Measurements from ENCODE around the gene RPTN.
"Not testable (repeated sequence)": the region's sequence is repeated elsewhere in the genome, so short reads cannot be mapped to it uniquely, and the experiment has no call there.

Gene RPTN

DNA sequence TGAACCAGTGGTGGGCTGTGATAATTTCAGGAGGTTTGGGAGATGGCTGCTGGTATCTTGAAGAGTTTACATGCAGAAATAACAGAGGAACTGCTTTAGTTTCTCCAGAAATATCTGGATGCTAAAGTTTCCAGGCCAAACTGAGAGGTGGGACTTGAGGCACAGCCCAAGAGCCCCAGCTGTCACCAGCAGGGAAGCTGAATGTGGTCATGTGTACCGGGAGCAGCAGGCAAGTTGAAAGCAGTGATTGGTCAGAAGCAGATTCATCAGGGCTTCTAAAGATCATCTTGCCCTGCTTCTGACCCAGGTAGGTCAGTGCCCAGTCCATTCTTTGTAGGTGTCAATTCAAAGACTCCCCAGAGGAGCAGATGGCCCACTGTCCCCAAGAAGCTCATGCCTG lies 7.9 kb upstream of the RPTN start:
- DNase-seq (ENCODE audit: low read depth, low spot score) = no peak
- H3K4me3 ChIP-seq (ENCODE audit: low read length) = no peak overlapping the region

DNA sequence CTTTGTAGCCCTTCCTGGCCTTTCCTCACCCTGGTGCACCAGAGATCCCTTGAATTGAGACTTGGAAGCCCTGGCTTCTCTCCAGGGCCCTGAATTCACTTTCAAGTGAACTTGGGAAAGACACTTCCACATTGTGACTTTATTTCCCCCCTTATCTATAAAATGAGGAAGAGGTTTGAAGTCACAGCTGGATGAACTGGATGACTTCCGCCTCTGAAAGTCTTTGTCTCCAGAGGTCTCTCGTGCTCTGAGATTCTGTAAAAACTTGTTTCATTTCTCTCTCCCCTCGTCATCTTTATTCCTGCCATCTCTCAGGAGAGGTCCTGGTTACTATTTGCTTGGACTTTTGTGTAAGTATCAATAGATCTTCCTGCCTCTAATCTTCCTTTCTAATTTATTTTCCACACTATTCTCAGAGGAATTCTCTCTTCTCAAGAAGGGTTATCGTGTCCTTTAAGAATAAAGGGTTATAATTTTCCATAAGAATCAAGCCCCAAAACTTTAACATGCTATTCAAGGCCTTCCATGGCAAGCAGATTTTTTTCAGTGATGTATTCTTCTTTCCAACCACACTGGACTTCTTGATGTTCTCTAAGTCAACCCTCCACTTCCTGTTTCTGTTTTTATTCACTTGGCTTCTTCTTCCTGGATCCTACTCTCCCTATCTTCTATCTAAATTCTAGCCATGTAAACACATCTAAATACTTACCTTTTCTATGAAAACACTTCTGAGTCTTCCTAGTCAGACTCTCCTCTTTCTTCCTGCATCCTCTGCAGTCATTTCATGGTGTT lies 6.5 kb upstream of the RPTN start:
- DNase-seq (ENCODE audit: low read depth, low spot score) = peak; percentile 25

DNA sequence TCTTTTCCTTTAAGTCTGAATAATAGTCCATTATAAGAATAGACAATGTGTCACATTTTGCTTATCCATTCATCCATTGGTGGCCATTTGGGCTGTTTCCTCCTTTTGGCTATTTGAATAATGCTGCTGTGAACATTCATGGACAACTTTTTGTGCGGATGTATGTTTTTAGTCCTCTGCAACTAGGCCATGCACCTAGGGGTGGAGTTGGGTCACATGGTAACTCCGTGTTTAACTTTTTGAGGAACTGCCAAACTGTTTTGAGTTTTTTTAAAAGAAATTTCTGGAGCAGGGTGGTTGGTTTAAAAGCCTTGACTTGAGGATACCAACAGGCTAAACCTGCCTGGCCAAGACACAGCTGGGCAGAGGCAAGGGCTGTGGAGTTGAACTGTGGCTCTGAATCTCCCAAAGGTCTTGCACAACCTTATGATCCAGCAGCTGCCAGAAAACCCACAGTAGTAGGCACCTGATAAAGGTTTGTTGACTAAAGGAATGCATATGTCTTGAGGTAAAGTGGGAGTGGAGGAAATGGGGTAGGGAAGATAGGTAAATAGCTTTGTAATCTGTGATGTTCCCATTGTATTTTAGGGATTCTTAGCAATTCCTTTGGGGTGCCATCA lies 5.6 kb upstream of the RPTN start:
- DNase-seq (ENCODE audit: low read depth, low spot score) = no peak
- no peak overlapping the region for H3K4me3 ChIP-seq (ENCODE audit: low read length)

More for the DNA sequence above, 6.5 kb upstream of the RPTN start:
- H3K4me3 ChIP-seq (ENCODE audit: low read length) = no peak overlapping the region

DNA sequence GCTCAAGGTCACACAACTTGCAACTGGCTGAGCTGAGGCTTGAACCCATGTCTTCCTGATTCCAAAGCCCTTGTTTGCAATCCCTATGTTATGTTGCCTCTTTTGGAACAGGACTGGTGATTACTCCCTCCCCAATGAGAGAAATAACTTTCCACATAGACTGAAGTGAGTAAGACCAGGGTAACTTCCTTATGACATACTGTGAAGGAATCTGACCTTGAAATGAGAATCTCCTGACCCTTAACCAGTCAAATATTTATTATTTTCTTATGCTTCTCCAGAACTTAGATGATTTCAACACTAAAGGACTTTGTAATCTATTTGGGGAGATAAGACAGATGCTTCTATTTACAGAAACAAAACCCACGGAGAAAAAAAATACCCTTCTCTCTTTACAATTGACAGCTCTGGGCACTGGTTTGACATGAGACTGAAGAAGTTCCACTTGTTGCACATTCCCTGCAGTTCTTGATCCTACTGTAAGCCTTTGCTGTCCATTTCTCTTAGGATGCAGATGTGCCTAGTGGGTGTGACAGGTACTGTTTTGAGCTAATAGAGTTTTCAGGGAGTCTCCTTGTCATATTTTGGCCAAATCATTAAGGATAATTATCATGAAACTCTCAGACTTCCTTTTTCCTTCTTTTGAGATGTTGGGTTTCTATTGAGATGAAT lies 3.9 kb upstream of the RPTN start:
- no peak for DNase-seq (ENCODE audit: low read depth, low spot score)
- H3K4me3 ChIP-seq (ENCODE audit: low read length) = no peak overlapping the region

DNA sequence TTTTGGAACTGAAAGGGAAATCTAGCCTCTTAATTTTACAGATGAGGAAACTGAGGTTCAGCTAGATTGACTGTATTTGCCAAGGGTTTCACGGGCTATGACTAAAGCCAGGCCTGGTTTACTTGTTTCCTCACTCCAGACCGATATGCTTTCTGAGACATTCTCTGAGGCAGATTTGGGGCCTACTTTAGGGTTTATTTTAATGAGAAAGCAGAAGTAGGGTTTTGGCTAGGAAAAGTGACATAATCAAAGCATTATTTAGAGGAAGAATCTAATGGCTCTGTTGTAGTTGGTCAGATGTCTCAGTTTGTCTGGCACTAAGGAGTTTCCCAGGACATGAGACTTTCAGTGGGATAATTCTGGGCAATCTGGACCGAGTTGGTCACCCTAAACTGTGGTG lies 1.5 kb upstream of the RPTN start:
- no peak for DNase-seq (ENCODE audit: low read depth, low spot score)

DNA sequence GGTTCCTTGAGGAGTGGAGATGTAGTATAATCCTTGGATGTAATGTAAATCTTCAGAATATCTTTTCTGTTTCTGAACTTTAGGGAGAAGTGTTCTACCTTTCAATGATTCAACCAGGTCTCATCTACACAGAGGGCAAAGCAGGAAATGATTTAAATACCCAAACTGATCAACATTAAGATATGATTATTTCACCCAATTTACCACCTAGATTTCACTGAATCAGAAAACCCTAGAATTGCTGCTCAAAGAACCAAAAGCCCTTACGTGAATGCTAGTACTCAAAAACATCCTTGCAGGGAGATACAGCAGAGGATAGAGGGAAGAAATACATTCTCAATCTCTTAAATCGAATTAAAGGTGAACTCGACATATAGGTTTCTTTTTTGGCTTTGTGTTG lies 5.0 kb downstream of the RPTN start:
- H3K4me3 ChIP-seq (ENCODE audit: low read length) = no peak overlapping the region
- DNase-seq (ENCODE audit: low read depth, low spot score) = no peak

More for the DNA sequence above, 1.5 kb upstream of the RPTN start:
- no peak overlapping the region for H3K4me3 ChIP-seq (ENCODE audit: low read length)

DNA sequence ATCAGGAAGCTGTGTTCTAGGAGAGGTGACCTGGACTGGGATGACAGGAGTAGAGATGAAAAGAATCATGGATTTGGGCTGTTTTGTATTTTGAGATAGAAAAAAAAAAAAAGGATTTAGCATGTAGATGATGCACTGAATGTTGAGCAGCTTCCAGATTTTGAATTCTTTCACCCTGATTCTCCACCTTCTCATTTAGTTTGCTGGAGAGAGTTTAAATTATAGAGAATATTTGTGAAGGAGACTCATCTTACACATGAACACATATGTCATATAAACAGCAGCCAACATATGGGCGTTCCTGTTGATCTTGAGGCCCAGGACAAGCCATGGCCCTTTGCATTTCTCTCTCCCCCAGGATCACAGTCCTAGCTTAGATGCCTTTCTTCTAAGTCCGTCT lies 7.4 kb downstream of the RPTN start:
- no peak overlapping the region for H3K4me3 ChIP-seq (ENCODE audit: low read length)
- no peak for DNase-seq (ENCODE audit: low read depth, low spot score)

DNA sequence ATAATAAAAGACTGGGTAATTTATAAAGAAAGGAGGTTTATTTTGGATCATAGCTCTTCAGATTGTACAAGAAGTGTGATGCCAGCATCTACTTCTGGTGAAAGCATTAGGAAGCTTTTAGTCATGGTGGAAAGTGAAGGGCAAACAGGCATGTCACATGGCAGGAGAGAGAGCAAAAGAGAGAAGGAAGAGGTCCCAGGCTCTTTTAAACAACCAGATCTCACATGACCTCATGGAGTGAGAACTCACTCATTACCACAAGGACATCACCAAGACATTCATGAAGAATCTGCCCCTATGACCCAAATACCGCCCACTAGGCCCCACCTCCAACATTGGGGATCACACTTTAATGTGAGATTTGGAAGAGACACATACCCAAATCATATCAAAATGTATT lies 10.0 kb downstream of the RPTN start:
- H3K4me3 ChIP-seq (ENCODE audit: low read length) = no peak overlapping the region
- no peak for DNase-seq (ENCODE audit: low read depth, low spot score)

DNA sequence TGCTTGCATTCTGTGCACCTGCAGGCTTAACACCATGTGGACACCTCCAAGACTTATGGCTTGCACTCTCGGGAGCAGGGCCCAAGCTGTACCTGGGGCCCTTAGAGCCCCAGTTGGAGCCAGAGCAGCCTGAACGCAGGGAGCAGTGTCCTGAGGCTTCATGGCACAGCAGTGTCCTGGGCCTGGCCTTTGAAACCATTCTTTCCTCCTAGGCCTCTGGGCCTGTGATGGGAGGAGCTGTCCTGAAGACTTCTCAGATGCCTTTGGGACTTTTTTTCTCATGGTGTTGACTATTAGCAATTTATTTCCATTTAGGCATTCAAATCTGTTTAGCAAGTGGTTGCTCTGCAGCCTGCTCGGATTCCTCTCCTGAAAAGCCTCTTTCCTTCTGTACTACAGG lies 11.0 kb downstream of the RPTN start:
- H3K4me3 ChIP-seq (ENCODE audit: low read length) = no peak overlapping the region
- no peak for DNase-seq (ENCODE audit: low read depth, low spot score)

DNA sequence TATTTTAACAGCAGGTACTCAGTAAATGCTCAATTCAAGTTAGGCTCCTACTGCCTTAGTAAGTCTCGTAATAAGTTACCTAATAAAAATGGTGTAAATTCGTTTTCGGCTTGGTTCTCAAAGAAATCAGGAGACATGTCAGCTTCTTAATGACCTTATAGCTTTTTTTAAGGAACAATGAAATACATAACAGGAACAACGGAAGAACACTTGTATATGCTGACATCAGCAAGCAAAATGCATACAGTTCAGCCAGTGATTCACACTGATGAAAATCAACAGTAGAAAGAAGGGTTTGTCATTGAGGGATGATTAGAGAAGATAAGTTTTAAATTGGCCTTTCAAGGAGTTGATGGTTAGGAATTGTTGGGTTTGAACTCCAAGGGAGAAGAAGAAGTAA lies 13.3 kb downstream of the RPTN start:
- DNase-seq (ENCODE audit: low read depth, low spot score) = no peak
- H3K4me3 ChIP-seq (ENCODE audit: low read length) = no peak overlapping the region

DNA sequence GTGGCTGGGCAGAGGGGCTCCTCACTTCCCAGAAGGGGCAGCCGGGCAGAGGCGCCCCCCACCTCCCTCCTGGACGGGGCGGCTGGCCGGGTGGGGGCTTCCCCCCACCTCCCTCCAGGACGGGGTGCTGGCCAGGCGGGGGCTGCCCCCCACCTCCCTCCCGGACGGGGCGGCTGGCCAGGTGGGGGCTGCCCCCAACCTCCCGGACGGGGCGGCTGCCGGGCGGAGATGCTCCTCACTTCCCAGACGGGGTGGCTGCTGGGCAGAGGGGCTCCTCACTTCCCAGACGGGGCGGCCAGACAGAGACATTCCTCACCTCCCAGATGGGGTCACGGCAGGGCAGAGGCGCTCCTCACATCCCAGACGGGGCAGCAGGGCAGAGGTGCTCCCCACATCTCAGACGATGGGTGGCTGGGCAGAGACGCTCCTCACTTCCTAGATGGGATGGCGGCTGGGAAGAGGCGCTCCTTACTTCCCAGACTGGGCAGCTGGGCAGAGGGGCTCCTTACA lies 14.3 kb downstream of the RPTN start:
- H3K4me3 ChIP-seq (ENCODE audit: low read length); DNase-seq (ENCODE audit: low read depth, low spot score): not testable (repeated sequence)

DNA sequence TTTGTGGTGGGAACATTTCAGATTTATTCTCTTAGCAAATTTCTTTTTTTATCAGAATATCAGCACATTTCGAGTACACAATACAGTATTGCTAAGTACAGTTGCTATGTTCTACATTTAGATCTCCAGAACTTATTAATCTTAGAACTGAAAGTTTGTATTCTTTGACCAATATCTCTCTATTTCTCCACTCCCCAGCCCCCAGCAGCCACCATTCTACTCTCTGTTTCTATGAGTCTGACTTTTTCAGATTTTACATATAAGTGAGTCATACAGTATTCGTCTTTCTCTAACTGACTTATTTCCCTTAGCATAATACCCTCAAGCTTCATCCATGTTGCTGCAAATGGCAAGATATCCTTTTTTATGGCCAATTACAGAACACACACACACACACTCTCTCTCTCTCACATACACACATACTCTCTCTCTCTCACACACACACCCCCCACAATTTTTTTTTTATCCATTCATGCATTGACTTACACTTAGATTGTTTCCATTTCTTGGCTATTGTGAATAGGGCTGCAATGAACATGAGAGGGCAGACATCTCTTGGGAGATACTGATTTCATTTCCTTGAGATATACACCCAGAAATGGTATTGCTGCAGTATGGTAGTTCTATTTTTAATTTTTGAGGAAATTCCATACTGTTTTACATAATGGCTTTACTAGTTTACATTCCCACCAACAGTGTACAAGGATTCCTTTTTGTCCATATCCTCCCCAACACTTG lies 15.7 kb downstream of the RPTN start:
- DNase-seq (ENCODE audit: low read depth, low spot score) = no peak
- H3K4me3 ChIP-seq (ENCODE audit: low read length) = no peak overlapping the region

DNA sequence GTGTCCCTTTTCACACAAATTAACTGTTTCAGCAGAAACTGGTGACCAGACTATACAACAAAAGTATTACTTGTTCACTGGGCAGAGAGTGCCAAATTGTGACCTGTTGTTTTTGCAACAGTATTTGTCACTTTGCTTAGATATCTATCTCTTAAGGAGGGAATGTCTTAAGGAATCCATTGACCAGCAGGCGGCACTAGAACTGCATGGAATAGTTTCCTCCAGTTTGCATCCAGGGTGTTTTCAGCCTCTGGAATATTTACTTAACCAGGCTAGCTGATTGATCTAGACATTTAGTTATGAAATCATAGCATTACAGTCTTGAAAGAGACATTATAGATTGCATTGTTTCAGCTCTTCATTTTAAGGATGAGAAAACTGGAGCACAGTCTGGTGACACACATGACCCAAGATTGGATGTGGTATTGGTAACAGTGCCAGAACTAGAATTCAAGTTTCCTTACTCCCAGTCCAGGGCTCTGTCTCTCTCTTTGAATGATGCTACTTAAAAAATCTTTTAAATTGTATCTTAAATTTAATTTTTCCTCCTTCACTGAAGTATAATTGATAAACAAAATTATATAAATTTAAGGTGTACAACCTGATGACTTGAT lies 16.9 kb downstream of the RPTN start:
- DNase-seq (ENCODE audit: low read depth, low spot score) = peak; percentile 22
- H3K4me3 ChIP-seq (ENCODE audit: low read length) = no peak overlapping the region

DNA sequence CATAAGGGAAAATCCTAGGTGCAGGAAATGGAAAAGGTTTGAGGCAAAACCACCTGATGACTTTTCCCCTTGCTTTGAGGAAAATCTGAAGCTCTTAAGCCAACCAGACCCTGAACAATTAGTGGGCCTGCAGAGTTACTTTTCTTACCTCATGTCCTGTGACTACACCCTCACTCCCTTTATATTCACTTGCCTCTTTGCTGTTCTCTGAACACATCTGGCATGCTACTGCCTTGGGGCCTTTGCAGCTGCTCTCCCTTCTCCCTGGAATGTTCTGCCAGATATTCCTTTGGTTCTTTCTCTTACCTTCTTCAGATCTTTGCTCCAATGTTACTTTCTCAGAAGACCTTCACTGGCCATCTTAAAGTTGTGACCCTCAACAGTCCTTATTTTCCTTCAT lies 21.8 kb downstream of the RPTN start:
- no peak for DNase-seq (ENCODE audit: low read depth, low spot score)
- no peak overlapping the region for H3K4me3 ChIP-seq (ENCODE audit: low read length)

DNA sequence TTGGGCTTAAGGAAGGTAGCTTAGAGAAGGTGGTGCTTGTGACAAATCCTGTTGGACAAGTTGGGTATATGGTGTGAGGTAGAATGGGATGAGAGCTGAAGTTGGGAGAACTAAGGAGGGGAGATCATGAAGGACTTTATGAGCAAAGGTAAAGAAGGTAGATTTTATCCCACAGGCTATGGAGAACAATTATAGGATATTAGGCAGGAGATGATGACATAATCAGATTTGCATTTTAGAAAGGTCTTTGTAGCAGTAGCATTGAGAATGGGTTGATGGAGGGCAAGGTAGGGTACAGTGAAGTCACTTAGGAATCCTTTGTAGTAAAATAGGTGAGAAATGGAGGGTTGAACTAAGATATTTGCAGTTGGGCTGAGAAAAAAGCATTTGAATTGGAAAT lies 28.8 kb downstream of the RPTN start:
- no peak overlapping the region for H3K4me3 ChIP-seq (ENCODE audit: low read length)
- DNase-seq (ENCODE audit: low read depth, low spot score) = no peak

DNA sequence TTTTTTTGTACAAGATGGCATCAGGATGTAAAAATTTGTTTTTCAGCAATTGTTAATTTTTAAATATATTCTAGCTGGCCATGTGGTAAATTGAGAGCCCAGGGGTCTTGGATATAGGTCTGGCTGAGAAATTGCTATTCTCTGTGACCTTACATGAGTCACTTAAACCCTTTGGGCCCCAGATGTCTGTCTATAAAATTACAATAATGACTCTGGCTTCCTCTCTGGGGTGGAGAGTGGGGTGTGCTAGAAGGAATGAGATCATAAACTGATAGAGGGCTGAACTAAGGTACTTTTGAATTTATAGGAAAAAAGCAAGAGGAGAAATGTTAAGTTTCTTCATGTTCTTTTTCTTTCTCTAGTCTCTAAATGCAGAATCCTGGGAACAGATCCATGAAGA lies 31.4 kb downstream of the RPTN start:
- DNase-seq (ENCODE audit: low read depth, low spot score) = no peak
- no peak overlapping the region for H3K4me3 ChIP-seq (ENCODE audit: low read length)

DNA sequence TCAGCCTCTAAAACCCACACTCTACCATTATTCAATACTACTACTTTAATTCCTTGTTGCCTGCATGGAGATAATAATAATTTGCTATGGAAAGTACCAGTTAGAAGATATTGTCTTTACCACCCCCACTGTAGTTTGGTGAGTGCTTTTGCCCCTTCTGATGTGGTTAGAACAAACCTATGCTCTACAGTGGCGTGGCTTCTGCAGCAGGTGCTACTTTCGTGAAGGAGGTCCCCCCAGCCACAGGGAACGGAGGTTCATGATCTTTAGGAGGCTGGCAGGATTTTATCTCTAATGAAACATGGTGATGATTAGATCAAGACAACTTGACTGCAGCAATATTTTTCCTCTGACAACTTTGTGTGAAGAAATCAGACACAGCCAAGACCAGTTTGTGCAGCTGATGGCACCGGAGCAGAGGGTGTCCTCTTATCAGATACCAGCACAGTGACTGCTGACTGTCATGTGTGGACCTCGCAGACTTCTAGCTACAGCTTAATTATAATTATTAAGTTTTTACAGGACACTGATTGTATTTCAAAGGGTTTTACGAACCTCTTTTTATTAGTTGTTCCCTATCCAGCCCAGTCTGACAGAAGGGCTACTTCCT lies 33.1 kb downstream of the RPTN start:
- peak; percentile 93 for DNase-seq (ENCODE audit: low read depth, low spot score)

DNA sequence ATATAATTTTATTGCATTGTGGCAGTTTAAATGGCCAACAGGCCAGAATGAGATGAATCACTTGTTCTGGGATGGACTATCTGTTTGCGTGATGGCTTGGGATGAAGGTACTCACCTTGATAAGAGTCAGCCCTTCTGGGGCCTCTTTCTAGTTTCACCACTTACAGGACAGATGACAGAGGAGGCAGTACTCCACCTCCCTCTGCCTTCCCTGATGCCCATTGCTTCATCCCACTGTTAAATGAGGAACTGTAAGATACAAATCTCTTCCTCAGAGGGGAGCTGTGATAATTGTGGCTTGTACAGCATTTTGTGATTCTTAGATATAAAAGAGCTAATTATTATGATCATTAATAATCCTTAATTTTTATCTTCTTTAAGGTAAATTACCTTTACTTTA lies 40.1 kb downstream of the RPTN start:
- no peak overlapping the region for H3K4me3 ChIP-seq (ENCODE audit: low read length)
- DNase-seq (ENCODE audit: low read depth, low spot score) = no peak

More for the DNA sequence above, 33.1 kb downstream of the RPTN start:
- H3K4me3 ChIP-seq (ENCODE audit: low read length) = no peak overlapping the region

DNA sequence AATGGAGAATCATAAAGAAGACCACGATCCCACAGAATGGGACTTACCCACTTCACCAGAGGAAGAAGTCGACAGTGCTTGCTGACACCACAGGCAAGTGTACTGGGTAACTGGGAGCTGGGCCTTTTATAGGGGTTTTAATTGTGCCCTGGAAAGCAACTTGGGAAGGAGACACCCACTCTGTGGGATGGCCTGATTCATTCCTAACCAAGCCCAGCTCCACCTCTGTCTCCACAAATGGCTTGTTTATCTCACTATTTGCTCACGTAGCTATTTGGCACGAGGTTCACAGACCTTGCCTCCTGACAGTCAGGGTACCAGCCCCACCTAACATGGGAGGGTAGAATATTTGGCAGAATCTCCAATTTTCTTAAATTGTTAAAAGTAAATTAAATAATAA lies 43.7 kb downstream of the RPTN start, which contains the start of gene TCHH:
TSS of gene TCHH (minus strand) at position 101 of the 400 bp plus-strand sequence. CDS start 1,364 bp downstream, outside the sequence.
- DNase-seq (ENCODE audit: low read depth, low spot score) = no peak
- no peak within 1 kb of the TSS for H3K4me3 ChIP-seq (ENCODE audit: low read length)

Measured in Jurkat, Clone E6-1 (cell line).